Measurements from ENCODE around the gene LARGE2.

Gene LARGE2

DNA sequence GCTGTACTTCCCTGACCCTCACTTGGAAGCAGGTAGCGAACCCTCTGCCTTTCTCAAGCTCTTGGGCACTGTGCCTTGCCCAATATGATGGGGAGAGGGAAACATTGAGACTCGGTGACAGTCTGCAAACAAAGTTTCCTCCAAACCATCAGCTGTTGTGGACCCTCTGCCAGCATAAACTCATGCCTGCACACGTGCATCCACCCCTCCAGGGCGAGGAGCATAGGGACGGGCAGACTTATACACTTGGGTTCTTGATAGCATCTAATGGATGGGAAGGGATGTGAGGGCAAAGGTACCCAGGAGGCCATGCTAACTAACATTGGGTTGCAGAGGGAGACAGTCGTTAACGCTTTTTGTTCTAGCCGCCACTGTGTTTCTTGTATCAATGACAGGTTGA is 45.2 kb upstream of the LARGE2 start (continued):
- TF ChIP-seq, protein P1, sequence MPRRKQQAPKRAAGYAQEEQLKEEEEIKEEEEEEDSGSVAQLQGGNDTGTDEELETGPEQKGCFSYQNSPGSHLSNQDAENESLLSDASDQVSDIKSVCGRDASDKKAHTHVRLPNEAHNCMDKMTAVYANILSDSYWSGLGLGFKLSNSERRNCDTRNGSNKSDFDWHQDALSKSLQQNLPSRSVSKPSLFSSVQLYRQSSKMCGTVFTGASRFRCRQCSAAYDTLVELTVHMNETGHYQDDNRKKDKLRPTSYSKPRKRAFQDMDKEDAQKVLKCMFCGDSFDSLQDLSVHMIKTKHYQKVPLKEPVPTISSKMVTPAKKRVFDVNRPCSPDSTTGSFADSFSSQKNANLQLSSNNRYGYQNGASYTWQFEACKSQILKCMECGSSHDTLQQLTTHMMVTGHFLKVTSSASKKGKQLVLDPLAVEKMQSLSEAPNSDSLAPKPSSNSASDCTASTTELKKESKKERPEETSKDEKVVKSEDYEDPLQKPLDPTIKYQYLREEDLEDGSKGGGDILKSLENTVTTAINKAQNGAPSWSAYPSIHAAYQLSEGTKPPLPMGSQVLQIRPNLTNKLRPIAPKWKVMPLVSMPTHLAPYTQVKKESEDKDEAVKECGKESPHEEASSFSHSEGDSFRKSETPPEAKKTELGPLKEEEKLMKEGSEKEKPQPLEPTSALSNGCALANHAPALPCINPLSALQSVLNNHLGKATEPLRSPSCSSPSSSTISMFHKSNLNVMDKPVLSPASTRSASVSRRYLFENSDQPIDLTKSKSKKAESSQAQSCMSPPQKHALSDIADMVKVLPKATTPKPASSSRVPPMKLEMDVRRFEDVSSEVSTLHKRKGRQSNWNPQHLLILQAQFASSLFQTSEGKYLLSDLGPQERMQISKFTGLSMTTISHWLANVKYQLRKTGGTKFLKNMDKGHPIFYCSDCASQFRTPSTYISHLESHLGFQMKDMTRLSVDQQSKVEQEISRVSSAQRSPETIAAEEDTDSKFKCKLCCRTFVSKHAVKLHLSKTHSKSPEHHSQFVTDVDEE (CRISPR knock-in tag; IDR thresholded peaks at IDR 0.05) = no peak

DNA sequence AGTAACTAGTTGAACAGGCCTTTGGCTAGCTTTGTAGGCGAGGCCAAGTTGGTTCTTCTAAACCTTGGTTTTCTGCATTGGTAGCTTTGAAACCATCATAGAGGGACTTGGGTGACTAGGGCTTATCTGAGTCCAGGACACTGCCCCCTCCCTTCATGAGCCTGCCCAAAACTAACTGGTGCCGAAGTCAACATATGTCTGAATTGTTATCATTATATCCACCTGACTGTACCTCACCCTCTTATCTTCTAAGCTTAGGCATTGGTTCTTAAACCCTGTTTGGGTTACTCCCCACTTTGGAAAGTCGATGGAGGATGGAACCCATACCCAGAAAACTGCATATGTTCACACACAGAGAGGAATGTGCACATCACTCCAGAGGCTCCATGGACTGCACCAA is 44.6 kb upstream of the LARGE2 start:
- no peak for ATAC-seq
- TF ChIP-seq ESRRG (CRISPR knock-in tag; IDR thresholded peaks at IDR 0.05) (no peak), ZNF70 (CRISPR knock-in tag; IDR thresholded peaks at IDR 0.05) (no peak), ZNF565 (CRISPR knock-in tag; conservative IDR thresholded peaks at IDR 0.05; ENCODE audit: low read depth) (no peak), ISL1 (CRISPR knock-in tag; IDR thresholded peaks at IDR 0.05) (no peak), OSR1 (CRISPR knock-in tag; IDR thresholded peaks at IDR 0.05) (no peak), CSDC2 (CRISPR knock-in tag; IDR thresholded peaks at IDR 0.05) (no peak), ZNF8 (CRISPR knock-in tag; IDR thresholded peaks at IDR 0.05) (no peak), ZFP3 (CRISPR knock-in tag; IDR thresholded peaks at IDR 0.05) (no peak), ARNTL (CRISPR knock-in tag; IDR thresholded peaks at IDR 0.05; ENCODE audit: borderline replicate concordance, low read depth) (no peak)
- TF ChIP-seq, protein P2, sequence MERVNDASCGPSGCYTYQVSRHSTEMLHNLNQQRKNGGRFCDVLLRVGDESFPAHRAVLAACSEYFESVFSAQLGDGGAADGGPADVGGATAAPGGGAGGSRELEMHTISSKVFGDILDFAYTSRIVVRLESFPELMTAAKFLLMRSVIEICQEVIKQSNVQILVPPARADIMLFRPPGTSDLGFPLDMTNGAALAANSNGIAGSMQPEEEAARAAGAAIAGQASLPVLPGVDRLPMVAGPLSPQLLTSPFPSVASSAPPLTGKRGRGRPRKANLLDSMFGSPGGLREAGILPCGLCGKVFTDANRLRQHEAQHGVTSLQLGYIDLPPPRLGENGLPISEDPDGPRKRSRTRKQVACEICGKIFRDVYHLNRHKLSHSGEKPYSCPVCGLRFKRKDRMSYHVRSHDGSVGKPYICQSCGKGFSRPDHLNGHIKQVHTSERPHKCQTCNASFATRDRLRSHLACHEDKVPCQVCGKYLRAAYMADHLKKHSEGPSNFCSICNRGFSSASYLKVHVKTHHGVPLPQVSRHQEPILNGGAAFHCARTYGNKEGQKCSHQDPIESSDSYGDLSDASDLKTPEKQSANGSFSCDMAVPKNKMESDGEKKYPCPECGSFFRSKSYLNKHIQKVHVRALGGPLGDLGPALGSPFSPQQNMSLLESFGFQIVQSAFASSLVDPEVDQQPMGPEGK (CRISPR knock-in tag; IDR thresholded peaks at IDR 0.05; ENCODE audit: borderline replicate concordance) = no peak
- TF ChIP-seq, protein P3, sequence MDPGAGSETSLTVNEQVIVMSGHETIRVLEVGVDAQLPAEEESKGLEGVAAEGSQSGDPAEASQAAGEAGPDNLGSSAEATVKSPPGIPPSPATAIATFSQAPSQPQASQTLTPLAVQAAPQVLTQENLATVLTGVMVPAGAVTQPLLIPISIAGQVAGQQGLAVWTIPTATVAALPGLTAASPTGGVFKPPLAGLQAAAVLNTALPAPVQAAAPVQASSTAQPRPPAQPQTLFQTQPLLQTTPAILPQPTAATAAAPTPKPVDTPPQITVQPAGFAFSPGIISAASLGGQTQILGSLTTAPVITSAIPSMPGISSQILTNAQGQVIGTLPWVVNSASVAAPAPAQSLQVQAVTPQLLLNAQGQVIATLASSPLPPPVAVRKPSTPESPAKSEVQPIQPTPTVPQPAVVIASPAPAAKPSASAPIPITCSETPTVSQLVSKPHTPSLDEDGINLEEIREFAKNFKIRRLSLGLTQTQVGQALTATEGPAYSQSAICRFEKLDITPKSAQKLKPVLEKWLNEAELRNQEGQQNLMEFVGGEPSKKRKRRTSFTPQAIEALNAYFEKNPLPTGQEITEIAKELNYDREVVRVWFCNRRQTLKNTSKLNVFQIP (CRISPR knock-in tag; IDR thresholded peaks at IDR 0.05; ENCODE audit: borderline replicate concordance, low read depth) = no peak
- TF ChIP-seq, protein P1 (CRISPR knock-in tag; IDR thresholded peaks at IDR 0.05) = no peak
- TF ChIP-seq, protein P4, sequence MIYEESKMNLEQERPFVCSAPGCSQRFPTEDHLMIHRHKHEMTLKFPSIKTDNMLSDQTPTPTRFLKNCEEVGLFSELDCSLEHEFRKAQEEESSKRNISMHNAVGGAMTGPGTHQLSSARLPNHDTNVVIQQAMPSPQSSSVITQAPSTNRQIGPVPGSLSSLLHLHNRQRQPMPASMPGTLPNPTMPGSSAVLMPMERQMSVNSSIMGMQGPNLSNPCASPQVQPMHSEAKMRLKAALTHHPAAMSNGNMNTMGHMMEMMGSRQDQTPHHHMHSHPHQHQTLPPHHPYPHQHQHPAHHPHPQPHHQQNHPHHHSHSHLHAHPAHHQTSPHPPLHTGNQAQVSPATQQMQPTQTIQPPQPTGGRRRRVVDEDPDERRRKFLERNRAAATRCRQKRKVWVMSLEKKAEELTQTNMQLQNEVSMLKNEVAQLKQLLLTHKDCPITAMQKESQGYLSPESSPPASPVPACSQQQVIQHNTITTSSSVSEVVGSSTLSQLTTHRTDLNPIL (CRISPR knock-in tag; IDR thresholded peaks at IDR 0.05; ENCODE audit: low read depth) = no peak

DNA sequence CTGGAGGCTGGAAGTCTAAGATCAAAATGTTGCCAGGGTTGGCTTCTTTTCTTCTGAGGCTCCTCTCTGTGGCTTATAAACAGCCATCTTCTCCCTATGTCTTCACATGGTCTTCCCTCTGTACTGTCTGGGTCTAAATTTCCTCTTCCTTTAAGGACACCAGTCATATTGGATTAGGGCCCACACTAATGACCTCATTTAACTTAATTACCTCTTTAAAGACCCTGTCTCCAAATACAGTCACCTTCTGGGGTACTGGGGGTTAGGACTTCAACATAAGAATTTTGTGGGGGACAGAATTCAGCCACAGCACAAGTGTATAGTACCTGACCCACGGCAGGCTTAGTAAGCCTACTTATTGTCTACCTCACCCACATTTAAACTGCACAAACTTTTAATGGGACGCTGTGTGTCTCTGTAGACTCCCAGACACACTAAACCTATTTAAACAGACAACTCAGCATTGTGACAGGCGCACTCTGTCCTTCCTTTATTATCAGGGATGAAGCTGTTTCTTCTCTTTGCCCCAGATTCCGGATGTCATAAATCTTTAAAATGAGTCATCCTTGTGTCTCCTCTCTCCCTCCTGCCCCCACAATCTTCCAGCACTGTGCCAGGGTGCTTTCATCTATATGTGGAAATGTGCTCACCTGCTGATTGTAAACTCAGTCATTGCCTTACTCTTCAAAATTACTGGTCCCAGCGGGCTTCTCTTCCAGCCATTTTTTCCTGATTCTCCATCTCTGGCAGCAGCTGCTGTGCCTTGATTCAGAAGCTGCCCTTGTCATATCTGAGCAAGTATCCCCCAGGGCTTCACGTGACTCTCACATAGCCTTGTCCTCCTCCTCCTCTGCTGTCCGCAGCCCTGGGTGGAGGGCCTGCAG is 42.4 kb upstream of the LARGE2 start:
- peak; percentile 79 for ATAC-seq
- 0 out of 2 replicates have a peak, but pooled peaks have one; percentile 12 for TF ChIP-seq SNAI2 (CRISPR knock-in tag; IDR thresholded peaks at IDR 0.05)
- TF ChIP-seq, protein P2 (CRISPR knock-in tag; IDR thresholded peaks at IDR 0.05; ENCODE audit: borderline replicate concordance) = peak; percentile 64; the same call in 1 of the 2 replicates
- no peak for TF ChIP-seq ESRRG (CRISPR knock-in tag; IDR thresholded peaks at IDR 0.05)
- peak; percentile 30; the same call in 1 of the 2 replicates for TF ChIP-seq ISL1 (CRISPR knock-in tag; IDR thresholded peaks at IDR 0.05)
- TF ChIP-seq CSDC2 (CRISPR knock-in tag; IDR thresholded peaks at IDR 0.05) = no peak

Data from SK-N-SH treated with all-trans-retinoic acid at 6 μM for 48 hours (cell line).